IPS DF 19.7 (cell line): ENCODE results near the gene LRFN2.

ENCODE experiments used
- DNase-seq: peaks from one replicate; pipeline ENCODE4 v3.0.0-alpha.2; 2013; ENCODE audit warnings: low read depth, low spot score

The LRFN2 gene

DNA sequence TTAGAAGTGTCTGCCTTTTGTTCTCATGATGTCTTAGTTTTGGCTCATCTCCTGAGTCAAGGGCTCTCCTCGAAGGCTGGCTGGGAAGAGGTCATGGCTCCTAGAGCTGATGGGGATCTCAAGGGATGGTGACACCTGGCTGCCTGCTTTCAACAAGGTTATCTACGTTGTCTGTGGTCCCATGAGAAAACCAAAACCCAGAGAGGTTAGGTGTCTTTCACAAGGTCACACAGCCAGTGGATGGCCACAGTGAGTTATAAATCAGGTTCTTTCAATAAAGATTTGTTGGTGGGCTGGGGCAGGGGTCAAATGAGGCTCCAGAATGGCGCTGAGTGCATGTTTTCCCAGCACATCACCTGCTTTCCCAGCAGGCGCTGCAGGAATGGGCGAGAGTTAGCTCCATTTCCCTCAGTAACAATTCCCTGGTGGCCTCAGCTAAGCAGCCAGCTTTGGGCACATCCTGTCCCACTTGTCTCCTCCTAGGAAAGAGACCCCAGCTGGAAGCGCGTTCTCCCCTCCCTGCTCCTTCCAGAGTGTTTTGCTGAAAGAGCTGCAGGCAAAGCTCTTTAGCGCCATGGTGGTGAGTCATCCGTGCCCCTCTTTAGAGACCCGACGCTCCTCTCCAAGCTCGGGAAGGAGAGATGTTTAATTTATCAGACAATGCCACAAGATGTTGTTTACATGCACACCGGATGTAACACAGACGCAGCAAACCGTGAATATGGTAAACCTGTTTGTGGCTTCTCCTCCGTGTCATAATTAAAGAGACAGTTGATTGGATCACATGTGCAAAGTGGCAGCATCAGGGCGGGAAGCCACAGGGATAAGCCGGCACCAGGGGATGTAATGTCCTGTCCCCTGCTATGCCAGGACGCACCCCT lies 109.7 kb downstream of the LRFN2 start:
- peak; percentile 56 for DNase-seq

DNA sequence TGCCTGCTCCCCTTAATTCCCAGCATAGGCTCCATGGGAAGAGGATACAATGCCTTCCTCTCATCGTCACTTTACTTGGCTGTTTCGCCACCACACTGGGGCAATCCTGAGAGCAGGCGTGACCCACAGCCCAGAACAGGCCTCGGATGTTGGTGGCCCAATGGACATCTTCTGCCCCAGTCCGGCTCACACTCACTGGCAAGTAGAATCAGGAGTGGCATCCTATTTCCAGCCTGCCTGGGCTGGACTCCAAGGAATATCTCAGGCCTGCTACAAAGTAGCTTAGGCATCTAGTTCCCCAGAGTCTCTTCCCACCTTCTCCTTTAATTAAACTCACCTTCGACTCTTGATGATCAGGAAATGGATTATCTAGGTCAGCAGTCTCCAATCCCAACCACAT lies 110.5 kb downstream of the LRFN2 start:
- no peak for DNase-seq

DNA sequence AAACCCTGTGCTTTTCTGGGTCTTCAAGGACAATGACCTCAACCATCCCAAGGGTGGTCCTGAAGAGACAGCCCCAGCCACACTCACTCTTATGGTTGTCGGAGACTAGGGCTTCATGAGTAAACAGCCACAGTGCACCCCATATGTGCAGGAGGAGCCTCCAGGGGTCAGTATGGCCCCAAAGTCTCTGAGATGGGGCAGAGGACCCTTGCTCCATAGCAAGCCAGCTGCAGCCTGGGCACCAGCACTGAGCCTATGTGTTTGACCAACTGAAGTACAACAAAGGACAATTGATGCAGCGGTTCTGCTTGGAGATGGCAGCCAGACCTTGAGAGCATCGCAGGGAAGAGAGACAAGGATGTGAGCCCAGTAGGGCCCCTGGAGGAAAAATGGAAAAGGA lies 112.2 kb downstream of the LRFN2 start:
- DNase-seq = no peak

DNA sequence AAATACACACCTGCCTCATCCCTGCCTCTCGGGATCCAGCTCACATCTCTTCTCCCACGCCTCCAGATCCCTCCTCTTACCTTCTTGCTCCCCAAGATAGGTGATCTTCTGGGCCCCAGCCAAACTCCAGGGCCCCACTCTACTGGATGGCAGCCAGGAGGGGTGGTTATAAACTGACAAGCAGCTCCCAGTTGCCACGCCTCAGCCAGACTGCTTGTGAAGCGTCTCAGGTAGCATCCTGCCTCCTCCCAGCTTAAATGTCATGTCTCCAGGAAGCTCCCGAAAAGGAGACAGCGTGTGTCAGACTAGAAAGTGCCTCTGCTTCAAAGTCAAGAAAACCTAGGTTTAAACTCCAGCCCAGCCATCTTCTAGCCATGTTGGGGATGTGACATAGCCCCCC lies 114.1 kb downstream of the LRFN2 start:
- no peak for DNase-seq

DNA sequence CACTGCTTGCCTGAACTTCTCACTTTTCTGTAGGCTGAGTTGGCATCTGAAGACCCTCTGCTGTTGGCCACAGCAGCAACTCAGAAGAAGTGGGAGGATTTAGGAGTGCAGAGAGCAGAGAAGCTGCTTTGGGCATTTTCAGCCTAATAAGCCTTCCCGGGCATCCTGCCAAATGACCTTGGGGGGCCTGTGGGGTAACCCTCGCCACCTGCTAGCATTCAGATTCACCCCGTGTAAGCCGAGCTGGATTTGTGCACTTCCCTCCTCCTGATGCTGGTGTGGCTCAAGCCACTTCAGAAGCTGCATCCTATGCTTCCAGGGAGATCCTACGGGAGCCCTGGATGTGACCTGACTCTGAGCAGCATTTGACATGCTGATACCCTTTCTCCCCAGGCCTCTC lies 114.8 kb downstream of the LRFN2 start:
- no peak for DNase-seq

DNA sequence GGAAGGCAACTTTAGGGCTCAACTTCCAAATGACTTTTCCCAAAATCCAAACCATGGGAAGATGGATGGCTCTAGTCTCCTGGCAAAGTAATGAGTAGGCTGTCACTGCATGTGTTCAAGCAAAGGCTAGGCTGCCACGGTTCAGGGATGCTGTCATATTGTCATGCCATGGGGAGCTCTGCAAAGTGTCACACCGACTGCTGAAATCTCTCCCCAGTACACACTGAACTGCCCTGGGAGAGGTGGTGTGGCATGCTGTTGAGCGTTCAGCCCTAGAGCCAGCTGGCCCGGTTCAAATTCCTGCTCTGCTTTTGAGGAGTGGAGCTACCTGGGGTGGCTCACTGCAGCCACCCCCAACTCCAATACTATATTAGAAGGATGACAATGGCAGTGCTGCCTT lies 115.9 kb downstream of the LRFN2 start:
- no peak for DNase-seq

DNA sequence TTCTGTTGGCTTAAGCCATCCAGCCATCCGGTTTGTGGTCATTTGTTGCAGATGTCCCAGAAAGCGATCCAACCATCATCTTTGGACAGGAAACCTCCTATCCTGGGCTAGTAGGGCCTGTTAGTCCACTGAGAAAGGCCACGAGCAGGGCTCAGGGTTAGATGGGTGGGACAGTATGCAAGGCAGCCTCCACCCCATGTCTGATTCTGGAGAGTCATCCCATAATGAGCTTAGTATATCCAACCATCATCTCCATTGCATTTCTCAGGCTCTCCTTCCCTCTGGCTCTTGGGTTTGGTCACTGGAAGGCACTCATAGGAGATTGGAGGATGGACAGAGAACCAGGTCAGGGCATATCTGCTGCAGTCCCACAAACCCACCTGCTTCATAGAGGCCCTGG lies 117.8 kb downstream of the LRFN2 start:
- no peak for DNase-seq

- DNase-seq = no peak
Measured at GRCh38 chr6:40466986-40467539, 120.1 kb downstream of the LRFN2 start.

DNA sequence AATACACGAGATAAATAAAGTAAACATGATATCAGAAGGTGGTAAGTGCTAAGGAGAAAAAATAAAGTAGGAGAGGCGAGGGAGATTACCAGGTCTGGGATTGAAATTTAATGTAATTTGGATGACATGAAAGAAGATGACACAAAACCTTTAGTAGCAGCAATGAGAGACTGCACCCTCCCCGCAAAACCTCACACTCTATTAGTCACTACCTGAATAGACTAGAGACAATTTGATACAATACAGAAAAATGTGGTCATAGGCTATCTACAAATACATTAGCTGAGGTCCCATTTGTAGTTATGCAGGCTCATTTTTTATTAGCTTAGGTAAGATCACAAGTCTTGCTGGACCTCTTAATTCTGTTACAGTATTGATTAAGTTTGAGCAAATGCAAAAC lies 125.5 kb downstream of the LRFN2 start:
- DNase-seq = no peak

DNA sequence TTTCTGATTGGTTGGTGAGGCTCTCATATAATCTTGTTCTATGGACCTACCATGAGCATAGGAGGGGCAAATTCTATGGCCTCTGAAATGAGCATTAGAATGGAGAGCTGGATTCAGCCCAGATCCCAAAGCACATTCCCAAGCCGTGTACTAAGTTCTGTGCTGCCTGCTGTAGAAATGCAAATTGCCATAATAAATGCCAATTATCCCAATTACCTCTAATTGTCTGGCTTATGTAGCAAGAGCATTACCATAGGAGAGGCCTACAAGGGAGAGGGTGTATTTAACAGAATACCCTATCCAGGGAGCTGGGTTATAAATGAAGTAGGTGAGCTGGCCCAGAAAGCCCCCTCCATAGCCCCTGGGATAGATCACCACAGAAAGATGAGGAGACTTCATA lies 126.8 kb downstream of the LRFN2 start:
- no peak for DNase-seq

GRCh38 chr6:40457261-40457660 lies 129.9 kb downstream of the LRFN2 start:
- DNase-seq = no peak

DNA sequence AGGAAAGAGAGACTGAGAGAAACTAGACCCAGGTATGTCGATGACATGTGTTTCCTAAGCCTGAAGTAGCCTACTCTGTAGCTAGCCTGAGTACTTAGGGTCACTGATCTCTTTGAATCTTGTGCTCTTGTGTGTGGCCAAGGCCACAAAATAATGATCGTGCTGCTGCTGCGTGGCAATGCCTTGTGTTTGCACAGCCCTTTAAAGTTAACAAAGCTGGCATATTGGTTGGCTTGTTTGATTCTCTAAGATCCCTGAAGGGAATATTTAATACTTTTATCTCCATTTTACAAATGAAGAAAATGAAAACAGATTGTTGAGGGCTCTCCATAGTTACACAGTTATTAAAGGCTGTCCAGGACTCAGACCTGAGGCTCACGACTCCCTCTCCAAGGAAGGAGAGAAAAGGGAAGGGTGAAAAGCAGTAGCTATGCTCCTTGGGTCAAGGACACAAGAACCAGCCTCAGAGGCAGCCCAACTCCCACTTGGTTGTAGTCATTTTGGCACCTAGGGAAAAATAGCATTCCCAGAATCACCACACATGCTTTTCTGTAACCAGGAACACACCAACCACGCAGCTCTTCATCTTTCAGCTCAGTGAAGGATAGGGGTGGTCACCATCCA lies 130.7 kb downstream of the LRFN2 start:
- DNase-seq = no peak

DNA sequence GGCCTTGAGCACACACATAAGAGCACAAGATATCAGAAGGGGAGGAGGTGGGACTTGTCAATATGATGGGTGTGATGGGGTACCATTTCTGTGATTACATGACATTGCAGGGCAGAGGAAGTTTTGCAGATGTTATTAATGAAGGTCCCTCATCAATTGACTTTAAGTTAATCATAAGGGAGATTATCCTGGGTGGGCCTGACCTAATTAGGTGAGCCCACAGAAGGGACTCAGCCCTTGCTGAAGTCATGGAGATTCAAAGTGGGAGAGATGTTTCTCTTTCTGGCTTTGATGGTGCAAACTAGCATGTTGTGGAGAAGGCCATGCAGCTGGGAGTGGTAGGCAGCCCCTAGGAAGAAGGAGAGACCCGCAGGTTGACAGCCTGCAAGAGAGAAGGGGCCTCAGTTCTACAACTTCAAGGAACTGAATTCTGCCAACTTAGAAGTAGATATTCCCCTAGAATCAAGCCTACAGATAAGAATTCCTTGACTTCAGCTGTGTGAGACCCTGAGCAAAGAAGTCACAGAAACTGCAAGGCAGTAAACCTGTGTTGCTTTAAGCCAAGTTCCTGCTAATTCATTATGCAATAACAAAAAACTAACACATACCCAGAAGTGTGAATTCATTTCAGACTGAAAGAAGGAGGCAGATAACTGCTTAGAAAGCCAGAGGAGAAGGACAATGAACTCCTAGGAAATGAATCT lies 131.3 kb downstream of the LRFN2 start:
- DNase-seq = no peak

DNA sequence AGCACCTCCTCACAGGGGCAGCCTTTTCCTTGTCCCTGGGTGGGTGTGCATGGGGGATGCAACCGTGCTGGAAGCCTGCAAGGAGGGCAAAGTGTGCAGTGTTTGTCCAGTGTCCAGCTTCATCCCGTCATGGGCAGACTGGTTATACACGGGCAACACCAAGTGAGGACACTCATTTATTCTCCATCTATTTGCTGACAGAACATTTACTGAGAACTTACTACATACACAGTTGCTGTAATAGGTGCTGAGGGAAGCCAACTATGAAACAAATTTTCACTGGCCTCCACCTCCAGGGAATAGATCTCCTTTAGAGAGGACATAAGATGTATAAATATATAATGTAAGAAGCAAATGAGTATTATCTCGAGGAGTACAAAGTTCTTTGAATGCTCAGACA lies 136.7 kb downstream of the LRFN2 start:
- no peak for DNase-seq

DNA sequence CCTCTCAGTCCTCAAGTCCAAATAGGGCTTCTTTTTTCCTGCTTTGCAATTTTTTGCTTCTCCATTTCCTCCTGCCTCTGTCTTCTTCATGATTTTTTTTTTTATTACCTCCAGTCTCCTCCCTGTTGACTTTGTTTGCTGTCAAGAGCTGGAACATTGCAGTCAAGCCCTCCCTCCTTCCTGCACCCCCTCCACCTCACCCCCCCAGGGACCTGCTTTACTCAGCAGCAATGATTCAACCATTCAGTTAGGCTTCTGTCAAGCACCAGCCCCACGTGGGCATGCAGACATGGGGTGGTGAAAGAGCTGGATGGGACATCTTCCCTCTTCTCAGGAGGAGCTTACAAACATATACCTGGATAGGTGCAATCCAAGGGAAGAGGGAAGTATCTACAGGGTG lies 142.4 kb downstream of the LRFN2 start:
- DNase-seq = no peak

- no peak for DNase-seq
Measured at GRCh38 chr6:40444312-40444711, 142.9 kb downstream of the LRFN2 start.

- DNase-seq = no peak
Measured at GRCh38 chr6:40443842-40444241, 143.3 kb downstream of the LRFN2 start.

GRCh38 chr6:40442591-40442990 lies 144.6 kb downstream of the LRFN2 start:
- no peak for DNase-seq

DNA sequence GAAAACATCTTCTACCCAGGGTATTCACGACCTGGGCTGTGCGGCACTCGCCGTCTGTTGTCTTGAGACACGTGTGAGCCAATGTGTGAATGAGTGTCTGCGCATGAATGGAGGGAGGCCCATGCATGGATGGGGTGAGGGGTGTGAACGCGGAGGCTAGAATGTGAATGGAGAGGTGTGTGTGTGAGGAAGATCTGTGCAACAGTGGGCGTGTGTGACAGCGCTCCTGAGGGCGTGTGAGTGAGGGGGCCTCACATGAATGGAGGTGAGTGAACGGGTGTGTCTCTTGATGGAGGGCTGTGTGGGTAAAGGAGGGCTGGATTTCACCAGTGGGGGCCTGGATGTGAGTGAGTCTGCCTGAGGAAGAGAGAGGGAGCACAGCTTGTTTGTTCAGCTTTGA lies 146.0 kb downstream of the LRFN2 start:
- DNase-seq = no peak

DNA sequence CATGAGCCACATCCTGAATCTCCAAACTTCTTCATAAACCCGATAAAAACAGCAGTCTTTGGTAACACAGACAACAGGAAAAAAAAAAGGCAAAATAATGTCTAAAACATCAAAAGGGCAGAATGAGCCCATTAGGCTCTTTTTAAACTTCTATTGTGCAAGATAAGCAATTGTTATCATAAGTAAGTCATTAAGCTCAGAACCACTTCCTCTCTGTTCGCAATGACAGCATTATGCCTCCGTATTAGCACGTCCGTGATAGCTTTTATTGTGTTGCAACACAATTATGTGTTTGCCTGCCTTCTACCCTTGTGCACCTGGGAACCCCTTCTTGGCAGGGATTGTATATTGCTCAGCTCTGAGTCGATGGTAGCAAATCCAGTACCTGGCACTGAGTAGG lies 147.1 kb downstream of the LRFN2 start:
- no peak for DNase-seq

DNA sequence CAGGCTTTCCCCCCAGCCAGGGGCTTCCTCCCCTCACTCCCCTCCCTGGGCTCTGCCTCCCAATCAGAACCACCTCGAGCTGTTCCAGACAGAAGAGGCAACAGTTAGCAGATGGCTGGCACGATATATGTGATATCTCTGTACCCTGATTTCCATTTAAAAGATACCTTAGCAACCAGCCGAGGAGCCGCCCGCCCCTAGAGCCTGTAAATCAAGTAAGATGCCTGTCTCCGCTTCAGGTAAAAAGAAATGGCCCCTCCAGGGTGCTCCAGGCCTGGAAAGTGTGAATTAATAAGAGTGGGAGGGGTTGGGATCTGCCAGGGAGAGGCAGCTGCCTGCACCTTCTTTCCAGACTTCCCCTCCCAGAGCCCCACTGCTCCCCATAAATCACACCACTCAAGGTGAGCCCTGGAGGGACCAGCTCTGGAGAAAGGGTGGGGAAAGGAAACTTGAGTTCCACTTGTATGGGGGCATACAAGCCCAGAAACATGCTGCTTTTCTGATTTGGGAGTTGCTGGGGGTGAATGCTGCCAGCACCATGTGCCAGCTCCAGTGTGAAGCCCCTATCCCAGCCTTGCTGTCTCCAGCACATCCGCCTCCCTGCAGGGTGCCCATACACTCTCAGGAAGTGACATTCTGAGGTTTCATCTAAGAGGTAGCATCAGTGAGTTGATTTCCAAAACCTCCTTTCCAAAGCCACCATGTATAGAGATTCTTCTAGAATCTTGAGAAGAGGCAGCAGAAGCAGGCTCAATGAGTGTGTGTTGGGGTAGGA lies 148.0 kb downstream of the LRFN2 start:
- no peak for DNase-seq
